RWPE1 (cell line): ENCODE data around the gene KCNMA1.

ENCODE experiments used
- CTCF ChIA-PET: fragments of 350-600 bp; sonication (Branson Sonifier 250); formaldehyde crosslinking; extraction: SDS; loops from one replicate; lab custom pipeline; 2021; lab: Yijun Ruan, JAX
- POLR2A ChIA-PET: fragments of 400-600 bp; formaldehyde crosslinking; extraction: SDS; loops from one replicate; lab custom pipeline; 2020; ENCODE audit warnings: antibody characterized with exemption; ENCODE audit not compliant: low non-redundant PET; lab: Yijun Ruan, JAX
- DNase-seq: peaks from one replicate; pipeline ENCODE4 v3.0.0; 2012; ENCODE audit warnings: low spot score
- H3K27ac ChIP-seq: fragments of 450-650 bp; 2 replicates; pipeline ENCODE4 v1.5.1; 2017
- TF ChIP-seq, protein P1 (sequence below): fragments of 450-650 bp; conservative IDR thresholded peaks from 2 replicates; pipeline ENCODE4 v1.5.1; 2017; ENCODE audit warnings: low read depth, mild to moderate bottlenecking

KCNMA1 gene

DNA sequence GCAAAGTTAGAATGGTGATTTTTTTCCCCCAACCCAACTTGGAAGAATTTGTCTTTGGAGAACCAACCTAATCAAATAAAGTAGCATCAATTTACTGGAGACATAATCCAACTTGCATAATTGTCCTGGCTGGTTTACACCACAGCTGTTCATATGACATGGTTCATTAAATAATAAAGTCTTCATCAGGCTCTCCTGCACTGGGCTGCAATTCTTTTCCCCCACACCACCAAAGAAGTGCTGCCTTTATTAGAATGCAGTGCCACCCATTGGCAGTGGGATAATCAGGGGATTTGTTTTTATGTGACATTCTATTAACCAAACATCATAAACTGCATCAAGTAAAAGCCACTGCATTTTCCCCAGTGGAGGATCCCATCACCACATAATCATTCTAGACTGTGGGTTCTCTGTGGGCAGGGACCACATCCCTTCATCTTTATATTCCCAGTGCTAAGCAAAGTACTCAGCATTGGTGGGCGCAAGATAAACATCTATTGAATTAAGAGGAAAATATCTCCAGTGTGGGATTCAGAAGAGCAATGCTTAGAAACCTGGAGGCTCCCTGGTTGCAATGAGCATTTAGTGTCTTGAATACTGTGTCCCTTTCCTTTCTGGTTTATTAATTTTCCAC lies 322.0 kb downstream of the KCNMA1 start:
- POLR2A ChIA-PET = no interaction called here
- CTCF ChIA-PET = interaction anchor here (0.6 kb wide), 2 partner anchors 19 to 154 kb away, joined by 3 read pairs; no protein-coding TSS in a partner anchor

DNA sequence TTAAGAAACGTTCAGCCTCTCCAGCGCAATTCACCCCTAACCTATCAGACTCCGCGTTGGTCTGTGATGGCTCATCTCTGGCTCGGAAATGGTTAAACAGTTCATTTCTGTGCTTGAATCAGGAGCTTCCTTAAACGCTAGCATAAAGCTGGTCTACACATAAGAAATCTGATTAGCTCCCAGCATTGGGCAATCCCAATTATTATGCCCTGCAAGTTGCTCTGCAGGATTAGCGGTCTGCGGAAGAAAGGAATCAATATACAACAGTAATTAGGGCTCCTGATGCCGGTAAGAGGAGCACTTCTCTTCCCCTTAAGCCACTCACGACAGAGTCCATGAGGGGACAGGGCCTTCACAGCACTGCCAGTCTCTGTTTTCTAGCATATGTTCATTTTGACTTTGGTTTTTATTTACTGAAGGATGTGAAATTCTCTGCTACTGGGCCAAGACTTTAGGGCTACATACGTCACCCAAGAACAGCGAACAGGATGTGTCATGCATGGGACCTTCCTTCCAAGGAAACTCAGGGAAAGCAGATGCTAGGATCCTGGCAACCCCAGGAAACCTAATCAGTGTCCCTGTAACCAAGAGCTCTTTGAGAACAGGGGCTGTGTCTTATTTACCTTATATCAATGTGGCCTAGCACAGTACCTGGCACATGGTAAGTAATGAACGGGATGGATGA lies 324.4 kb downstream of the KCNMA1 start:
- TF ChIP-seq, protein P1, sequence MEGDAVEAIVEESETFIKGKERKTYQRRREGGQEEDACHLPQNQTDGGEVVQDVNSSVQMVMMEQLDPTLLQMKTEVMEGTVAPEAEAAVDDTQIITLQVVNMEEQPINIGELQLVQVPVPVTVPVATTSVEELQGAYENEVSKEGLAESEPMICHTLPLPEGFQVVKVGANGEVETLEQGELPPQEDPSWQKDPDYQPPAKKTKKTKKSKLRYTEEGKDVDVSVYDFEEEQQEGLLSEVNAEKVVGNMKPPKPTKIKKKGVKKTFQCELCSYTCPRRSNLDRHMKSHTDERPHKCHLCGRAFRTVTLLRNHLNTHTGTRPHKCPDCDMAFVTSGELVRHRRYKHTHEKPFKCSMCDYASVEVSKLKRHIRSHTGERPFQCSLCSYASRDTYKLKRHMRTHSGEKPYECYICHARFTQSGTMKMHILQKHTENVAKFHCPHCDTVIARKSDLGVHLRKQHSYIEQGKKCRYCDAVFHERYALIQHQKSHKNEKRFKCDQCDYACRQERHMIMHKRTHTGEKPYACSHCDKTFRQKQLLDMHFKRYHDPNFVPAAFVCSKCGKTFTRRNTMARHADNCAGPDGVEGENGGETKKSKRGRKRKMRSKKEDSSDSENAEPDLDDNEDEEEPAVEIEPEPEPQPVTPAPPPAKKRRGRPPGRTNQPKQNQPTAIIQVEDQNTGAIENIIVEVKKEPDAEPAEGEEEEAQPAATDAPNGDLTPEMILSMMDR = no peak
- DNase-seq = no peak
- no peak overlapping the region for H3K27ac ChIP-seq
- CTCF ChIA-PET = no interaction called here
- POLR2A ChIA-PET = no interaction called here

More for the DNA sequence above, 322.0 kb downstream of the KCNMA1 start:
- no peak overlapping the region for H3K27ac ChIP-seq
- DNase-seq = no peak
- TF ChIP-seq, protein P1 = no peak

DNA sequence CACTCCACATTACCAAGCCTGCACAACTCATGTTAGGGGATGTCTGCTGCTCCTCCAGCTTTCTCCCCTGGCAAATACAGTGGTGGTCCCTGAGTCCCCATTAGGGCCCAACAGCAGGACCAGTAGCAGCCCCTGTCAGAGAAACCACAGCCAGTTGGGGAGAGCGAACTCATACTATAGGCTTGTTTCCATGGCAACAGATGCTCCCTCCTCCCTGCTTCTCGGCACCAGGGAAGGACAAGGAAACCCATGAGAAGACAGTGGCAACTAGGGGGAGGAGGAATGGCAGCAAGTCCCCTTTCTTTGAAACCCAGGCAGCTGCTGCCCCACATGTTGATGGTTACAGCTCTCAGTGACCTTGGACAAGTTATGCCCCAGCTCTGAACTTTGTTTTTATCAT lies 326.4 kb downstream of the KCNMA1 start:
- CTCF ChIA-PET = interaction anchor here (0.6 kb wide), 1 partner anchor 10 kb away, joined by 4 read pairs; no protein-coding TSS in a partner anchor
- no peak for DNase-seq
- POLR2A ChIA-PET = no interaction called here
- no peak overlapping the region for H3K27ac ChIP-seq
- TF ChIP-seq, protein P1 = no peak

DNA sequence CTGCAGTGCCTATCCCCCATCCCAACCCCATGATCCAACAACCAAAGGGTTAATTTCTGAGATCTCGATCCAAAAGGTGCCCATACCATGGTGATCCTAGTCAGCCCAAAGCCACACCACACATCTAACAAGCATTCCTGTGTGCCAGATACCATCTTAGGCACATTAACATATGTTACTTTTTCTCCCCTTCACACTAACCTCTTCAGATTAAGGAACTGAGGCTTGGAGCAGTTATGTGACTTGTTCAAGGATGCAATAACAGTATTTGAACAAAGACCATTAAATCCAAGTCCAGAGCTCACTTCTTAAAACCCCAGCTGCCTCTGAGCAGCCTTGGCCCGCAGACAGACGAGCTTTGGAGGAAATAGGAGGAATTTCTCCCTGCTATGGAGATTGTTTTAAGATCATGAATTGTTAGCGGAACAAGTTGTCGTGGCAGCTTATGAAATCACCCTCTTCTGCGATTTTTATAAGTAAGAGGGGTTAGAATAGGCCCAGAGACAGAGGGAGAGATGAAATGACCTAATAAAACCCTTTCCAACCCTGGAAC lies 327.2 kb downstream of the KCNMA1 start:
- ChIA-PET CTCF (no interaction called here), POLR2A (no interaction called here)
- H3K27ac ChIP-seq = no peak overlapping the region
- DNase-seq = no peak
- TF ChIP-seq, protein P1 = no peak

DNA sequence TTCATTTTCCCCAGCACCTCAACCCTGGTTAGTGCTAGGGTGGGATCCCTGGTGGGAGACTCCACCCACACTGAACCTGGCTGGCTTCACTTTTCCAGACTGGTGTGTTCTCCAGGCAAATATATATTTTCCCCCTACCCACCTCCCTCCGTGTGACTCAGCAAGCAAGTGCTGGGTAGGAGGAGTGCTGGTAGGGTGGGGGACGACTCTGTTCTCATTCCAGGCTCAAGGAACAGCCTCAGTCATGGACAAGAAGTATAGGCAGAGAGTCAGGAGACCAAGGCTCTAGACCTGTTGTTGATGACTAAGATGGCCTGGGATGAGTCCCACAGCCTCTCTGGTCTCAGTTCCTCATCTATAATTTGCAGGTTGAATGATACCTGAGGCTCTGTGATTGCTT lies 328.1 kb downstream of the KCNMA1 start:
- POLR2A ChIA-PET = no interaction called here
- CTCF ChIA-PET = no interaction called here

DNA sequence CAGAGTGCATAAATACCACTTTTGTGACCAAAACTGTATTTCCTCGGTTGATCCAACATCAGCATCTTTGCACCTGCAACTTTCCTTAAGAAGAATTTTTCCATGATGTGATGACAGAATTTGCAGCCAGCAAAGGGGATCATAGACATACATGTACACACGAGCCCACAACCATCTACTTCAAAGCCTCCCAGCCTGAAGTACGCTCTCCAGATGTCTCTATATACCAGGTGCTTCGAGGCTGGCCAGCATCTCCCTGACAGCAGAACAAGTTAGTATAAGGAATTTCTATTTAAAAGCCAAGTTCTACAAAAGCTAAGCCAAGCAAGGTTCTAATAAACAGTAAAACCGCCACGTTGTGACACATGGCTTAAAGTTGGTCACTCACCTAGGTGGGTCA lies 328.5 kb downstream of the KCNMA1 start:
- TF ChIP-seq, protein P1 = no peak

More for the DNA sequence above, 328.1 kb downstream of the KCNMA1 start:
- no peak for DNase-seq
- TF ChIP-seq, protein P1 = no peak
- no peak overlapping the region for H3K27ac ChIP-seq

More for the DNA sequence above, 328.5 kb downstream of the KCNMA1 start:
- no peak for DNase-seq
- ChIA-PET POLR2A (no interaction called here), CTCF (no interaction called here)
- no peak overlapping the region for H3K27ac ChIP-seq
